Endothelial cell of umbilical vein (primary cell): Measurements from ENCODE around the gene CHN2. TPM values are rescaled to one million over a fixed set of nuclear protein-coding genes. Genes with fewer than 3 reads are reported as not detected.

Experiments
- BruUV-seq: library from RNA; stranded (reverse); fragments of 400-500 nt; replicated peaks from 2 replicates; lab custom pipeline; 2021; lab: Mats Ljungman, UMichigan
- CTCF ChIA-PET: fragments of 300-600, 350-600 bp; sonication (Branson Sonifier 250); formaldehyde crosslinking; loops from one replicate; lab custom pipeline; 2021; ENCODE audit warnings: antibody characterized with exemption, inconsistent platforms; lab: Charles Lee
- POLR2A ChIA-PET: fragments of 300-600, 350-600 bp; sonication (Branson Sonifier 250); formaldehyde crosslinking; loops from one replicate; lab custom pipeline; 2021; ENCODE audit warnings: antibody characterized with exemption, inconsistent platforms; lab: Charles Lee
- DNase-seq: peaks from one replicate; pipeline ENCODE4 v3.0.0-alpha.2; 2011; ENCODE audit warnings: low read depth, low spot score
- FAIRE-seq: peaks from 2 replicates; lab custom pipeline; 2011; peaks lifted over from hg19 to GRCh38; lab: Jason Lieb, UNC
- H2AFZ ChIP-seq: 2 replicates; pipeline ENCODE4 v1.6.0; 2012; ENCODE audit warnings: low read depth, low read length, control low read depth, inconsistent platforms
- H3K27ac ChIP-seq: 2 replicates; pipeline ENCODE4 v1.5.1; 2011; ENCODE audit warnings: low read depth, mild to moderate bottlenecking, control low read depth, low read length, moderate library complexity; ENCODE audit not compliant: insufficient read depth
- H3K27me3 ChIP-seq, 2 experiments: 2 replicates each; pipeline versions ENCODE4 v1.6.0 to v1.6.1; 2011; ENCODE audit warnings: low read length in 2 of 2, mixed read lengths in 1 of 2; ENCODE audit not compliant: control insufficient read depth in 2 of 2, insufficient read depth in 2 of 2
- H3K36me3 ChIP-seq, 2 experiments: 2 replicates in 1 of 2; 3 replicates in 1 of 2; pipeline ENCODE4 v1.5.1; 2011; ENCODE audit warnings: low read length in 2 of 2, mild to moderate bottlenecking in 1 of 2, moderate library complexity in 1 of 2; ENCODE audit not compliant: control insufficient read depth in 2 of 2, insufficient read depth in 2 of 2; ENCODE audit errors: extremely low read depth in 1 of 2
- H3K4me1 ChIP-seq: 3 replicates; pipeline ENCODE4 v1.5.1; 2011; ENCODE audit warnings: mild to moderate bottlenecking, low read length; ENCODE audit not compliant: control insufficient read depth, insufficient read depth; ENCODE audit errors: extremely low read depth
- H3K4me2 ChIP-seq: 2 replicates; pipeline ENCODE4 v1.6.1; 2011; ENCODE audit warnings: low read length, control low read depth, mixed read lengths; ENCODE audit not compliant: insufficient read depth
- H3K4me3 ChIP-seq, 3 experiments: fragments of 200-600 bp in 1 of 3; sonication (generic), shearing (Covaris generic) in 1 of 3; replicated peaks in 1 of 3; 2 replicates each; pipeline ENCODE4 v1.5.1; 2011 to 2016; ENCODE audit warnings: control low read depth in 3 of 3, low read length in 3 of 3, mild to moderate bottlenecking in 2 of 3, inconsistent platforms in 1 of 3, low read depth in 1 of 3, moderate library complexity in 1 of 3; ENCODE audit not compliant: insufficient read depth in 1 of 3
- H3K79me2 ChIP-seq: 2 replicates; pipeline ENCODE4 v1.6.0; 2012; ENCODE audit warnings: low read length, inconsistent platforms; ENCODE audit not compliant: control insufficient read depth, insufficient read depth
- H3K9ac ChIP-seq: replicated peaks from 2 replicates; pipeline ENCODE3; 2011; ENCODE audit warnings: low read length, control low read depth; ENCODE audit not compliant: insufficient read depth; ENCODE audit errors: extremely low read depth
- H3K9me1 ChIP-seq: replicated peaks from 3 replicates; pipeline ENCODE4 v1.6.0; 2011; ENCODE audit warnings: mild to moderate bottlenecking, low read length; ENCODE audit not compliant: control insufficient read depth, insufficient read depth; ENCODE audit errors: extremely low read depth
- H3K9me3 ChIP-seq: replicated peaks from 2 replicates; pipeline ENCODE4 v1.5.1; 2012; ENCODE audit warnings: low read length, inconsistent platforms; ENCODE audit not compliant: control insufficient read depth, insufficient read depth
- H4K20me1 ChIP-seq: replicated peaks from 2 replicates; pipeline ENCODE3; 2011; ENCODE audit warnings: mild to moderate bottlenecking, low read length; ENCODE audit not compliant: control insufficient read depth, insufficient read depth; ENCODE audit errors: extremely low read depth
- EZH2 ChIP-seq: IDR thresholded peaks from 2 replicates; pipeline ENCODE4 v1.6.1; 2012; ENCODE audit warnings: borderline replicate concordance, low read depth, mild to moderate bottlenecking, moderate library complexity, low read length, inconsistent platforms; ENCODE audit not compliant: severe bottlenecking
- FOS ChIP-seq: IDR thresholded peaks from 2 replicates; pipeline ENCODE4 v1.6.1; 2011; ENCODE audit warnings: mild to moderate bottlenecking, low read length, moderate library complexity, borderline replicate concordance; ENCODE audit not compliant: insufficient read depth
- GATA2 ChIP-seq: IDR thresholded peaks from 2 replicates; pipeline ENCODE4 v1.7.0; 2011; ENCODE audit warnings: low read depth, mild to moderate bottlenecking, moderate library complexity, mixed read lengths, low read length; ENCODE audit not compliant: insufficient read length, insufficient read depth
- JUN ChIP-seq: IDR thresholded peaks from 2 replicates; pipeline ENCODE4 v1.6.1; 2011; ENCODE audit warnings: borderline replicate concordance, low read depth; ENCODE audit not compliant: insufficient read length, insufficient read depth
- MYC ChIP-seq: IDR thresholded peaks from one replicate; pipeline ENCODE4 v1.6.1; 2011; ENCODE audit warnings: mild to moderate bottlenecking, low read depth, low read length
- POLR2A ChIP-seq: IDR thresholded peaks from 2 replicates; pipeline ENCODE4 v1.6.1; 2012; ENCODE audit warnings: low read depth, mild to moderate bottlenecking, control low read depth, low read length
- POLR2AphosphoS5 ChIP-seq: IDR thresholded peaks from 2 replicates; pipeline ENCODE4 v1.6.1; 2012; ENCODE audit warnings: low read depth, mild to moderate bottlenecking, control low read depth, low read length, moderate library complexity; ENCODE audit not compliant: insufficient read depth
- dilution Hi-C: fragments of 300-500 bp; cut with MboI; formaldehyde crosslinking; loops from one replicate; pipeline ENCODE4 v1.15.0; 2019; ENCODE audit warnings: low sequenced_read_pairs; ENCODE audit not compliant: extremely low pct_ligation_motif_present
- intact Hi-C: fragments of 100-400 bp; cut with micrococcal nuclease; formaldehyde crosslinking; loops from one replicate; pipeline ENCODE4 v1.10.0; 2022
- polyA plus RNA-seq, 4 experiments: library from polyadenylated mRNA; depleted of rRNA in 3 of 4; stranded (reverse) in 3 of 4; unstranded in 1 of 4; fragments of >200 nt; gene quantifications; 2 replicates each; pipeline versions ENCODE4 v1.2.1 to v1.2.3, GENCODE V29; 2011 to 2012; ENCODE audit warnings: missing spikeins in 1 of 4
- total RNA-seq: library from RNA; stranded (reverse); gene quantifications from 2 replicates; pipeline ENCODE4 v1.2.3, GENCODE V29; 2021
- TF ChIP-seq, protein P1 (sequence below), 2 donors: IDR thresholded peaks; 1 replicate in 1 of 2; 2 replicates in 1 of 2; pipeline ENCODE4 v1.5.1; 2011; ENCODE audit warnings: low read length in 2 of 2, mild to moderate bottlenecking in 2 of 2, moderate library complexity in 2 of 2, control low read depth in 1 of 2, inconsistent platforms in 1 of 2, low read depth in 1 of 2; ENCODE audit not compliant: insufficient read depth in 1 of 2; ENCODE audit errors: extremely low read depth in 1 of 2
- TF ChIP-seq, protein P2 (sequence below): IDR thresholded peaks from 2 replicates; pipeline ENCODE4 v1.6.1; 2011; ENCODE audit not compliant: insufficient read depth, insufficient read length

The CHN2 gene
- total and polyA plus RNA-seq, 2 donors (not counting 3 experiments of a cell fraction or from before 2014, with no cell fraction given), result 1.4 to 5.0 TPM

DNA sequence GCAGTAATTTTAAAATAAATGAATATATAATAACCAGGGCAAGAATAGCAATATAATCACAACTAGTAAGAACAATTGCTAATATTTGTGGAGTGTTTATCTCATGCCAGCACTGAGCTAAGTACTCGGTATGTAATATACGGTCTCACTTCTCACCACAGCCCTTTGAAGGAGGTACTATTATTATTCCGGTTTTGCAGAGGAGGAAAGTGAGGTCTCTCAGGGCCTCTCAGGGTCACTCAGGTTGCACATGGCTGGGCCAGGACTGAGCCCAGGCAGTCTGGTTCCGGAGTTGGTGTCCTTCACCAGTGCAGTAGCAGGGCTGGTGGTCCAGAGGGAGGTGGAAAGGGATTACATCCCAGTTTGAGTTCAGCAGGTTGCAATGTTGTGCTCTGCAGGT, 80.9 kb downstream of the CHN2 start:
- no peaks in the 10 kb centered on the region for H4K20me1 ChIP-seq
- FAIRE-seq (no peak), DNase-seq (no peak)
- H3K27ac ChIP-seq, result no peak overlapping the region
- dilution Hi-C loops, result no loop called here
- no peak overlapping the region for H3K9ac ChIP-seq
- H3K9me1 ChIP-seq, result no peaks in the 10 kb centered on the region
- no peaks in the 10 kb centered on the region for H3K36me3 ChIP-seq
- H3K4me3 ChIP-seq, result no peak overlapping the region
- intact Hi-C loops, result loop anchor here (10.0 kb wide), 1 partner anchor 209 kb away; no protein-coding TSS in a partner anchor
- no peaks in the 10 kb centered on the region for H3K79me2 ChIP-seq
- H3K4me1 ChIP-seq, result peaks cover 5% of the 10 kb centered on the region
- ChIA-PET CTCF (interaction anchor here (0.5 to 1.6 kb wide), 2 partner anchors 8 to 86 kb away, joined by 3 to 4 read pairs; no protein-coding TSS in a partner anchor), POLR2A (no interaction called here)
- TF ChIP-seq MYC (no peak), POLR2AphosphoS5 (no peak), JUN (no peak), POLR2A (no peak), FOS (no peak), GATA2 (no peak), EZH2 (no peak)
- TF ChIP-seq, protein P1, sequence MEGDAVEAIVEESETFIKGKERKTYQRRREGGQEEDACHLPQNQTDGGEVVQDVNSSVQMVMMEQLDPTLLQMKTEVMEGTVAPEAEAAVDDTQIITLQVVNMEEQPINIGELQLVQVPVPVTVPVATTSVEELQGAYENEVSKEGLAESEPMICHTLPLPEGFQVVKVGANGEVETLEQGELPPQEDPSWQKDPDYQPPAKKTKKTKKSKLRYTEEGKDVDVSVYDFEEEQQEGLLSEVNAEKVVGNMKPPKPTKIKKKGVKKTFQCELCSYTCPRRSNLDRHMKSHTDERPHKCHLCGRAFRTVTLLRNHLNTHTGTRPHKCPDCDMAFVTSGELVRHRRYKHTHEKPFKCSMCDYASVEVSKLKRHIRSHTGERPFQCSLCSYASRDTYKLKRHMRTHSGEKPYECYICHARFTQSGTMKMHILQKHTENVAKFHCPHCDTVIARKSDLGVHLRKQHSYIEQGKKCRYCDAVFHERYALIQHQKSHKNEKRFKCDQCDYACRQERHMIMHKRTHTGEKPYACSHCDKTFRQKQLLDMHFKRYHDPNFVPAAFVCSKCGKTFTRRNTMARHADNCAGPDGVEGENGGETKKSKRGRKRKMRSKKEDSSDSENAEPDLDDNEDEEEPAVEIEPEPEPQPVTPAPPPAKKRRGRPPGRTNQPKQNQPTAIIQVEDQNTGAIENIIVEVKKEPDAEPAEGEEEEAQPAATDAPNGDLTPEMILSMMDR (IDR thresholded peaks at IDR 0.05; ENCODE audit: extremely low read depth in 1 of 2, insufficient read depth in 1 of 2, low read depth in 1 of 2, low read length in 2 of 2), result no peak
- TF ChIP-seq, protein P2, sequence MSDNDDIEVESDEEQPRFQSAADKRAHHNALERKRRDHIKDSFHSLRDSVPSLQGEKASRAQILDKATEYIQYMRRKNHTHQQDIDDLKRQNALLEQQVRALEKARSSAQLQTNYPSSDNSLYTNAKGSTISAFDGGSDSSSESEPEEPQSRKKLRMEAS, result no peak
- no TSS peak for BruUV-seq
- H3K27me3 ChIP-seq, result no peaks in the 10 kb centered on the region
- no peak overlapping the region for H2AFZ ChIP-seq
- H3K9me3 ChIP-seq, result no peaks in the 10 kb centered on the region
- no peak overlapping the region for H3K4me2 ChIP-seq
